Natural killer cell (primary cell): ENCODE results near the gene C10orf62. TPM values are rescaled to one million over a fixed set of nuclear protein-coding genes. Genes with fewer than 3 reads are reported as not detected.
"Not testable (repeated sequence)": the region's sequence is repeated elsewhere in the genome, so short reads cannot be mapped to it uniquely, and the experiment has no call there.

ENCODE experiments used
- ATAC-seq, 3 donors: fragments of 150-1000 bp in 2 of 3; fragments of 200-7000 bp in 1 of 3; cut with Tn5 transposase; 1 replicate in 1 of 3; 2 replicates in 2 of 3; pipeline ENCODE4 v1.10.0; 2021; ENCODE audit warnings: mild to moderate bottlenecking in 2 of 3, moderate library complexity in 2 of 3
- DNase-seq, 2 donors: peaks; one replicate each; pipeline versions ENCODE4 v3.0.0 to v3.0.0-alpha.2; 2013 to 2021; ENCODE audit warnings: mixed read lengths in 1 of 2
- H3K27ac ChIP-seq: one replicate; pipeline ENCODE4 v1.5.1; 2013; ENCODE audit warnings: mild to moderate bottlenecking, low read length
- H3K27me3 ChIP-seq: one replicate; pipeline ENCODE4 v1.6.1; 2013; ENCODE audit warnings: low read length; ENCODE audit not compliant: control insufficient read depth, insufficient read depth
- H3K36me3 ChIP-seq: one replicate; pipeline ENCODE4 v1.6.1; 2013; ENCODE audit warnings: low read length; ENCODE audit not compliant: control insufficient read depth, insufficient read depth
- H3K4me1 ChIP-seq: one replicate; pipeline ENCODE4 v1.6.1; 2013; ENCODE audit warnings: low read length; ENCODE audit not compliant: control insufficient read depth, insufficient read depth
- H3K4me3 ChIP-seq: one replicate; pipeline ENCODE4 v1.5.1; 2013; ENCODE audit warnings: low read length
- H3K9me3 ChIP-seq: one replicate; pipeline ENCODE4 v1.6.1; 2013; ENCODE audit warnings: low read length; ENCODE audit not compliant: control insufficient read depth, insufficient read depth
- H3K27ac Mint-ChIP-seq, 2 donors: one replicate each; pipeline ENCODE4 v1.8.0; 2022; ENCODE audit warnings: mild to moderate bottlenecking in 2 of 2, mixed read lengths in 2 of 2, moderate library complexity in 1 of 2
- H3K27me3 Mint-ChIP-seq, 2 donors: one replicate each; pipeline ENCODE4 v1.8.0; 2022; ENCODE audit warnings: low read depth in 2 of 2, mixed read lengths in 2 of 2
- H3K36me3 Mint-ChIP-seq: one replicate; pipeline ENCODE4 v1.8.0; 2022; ENCODE audit warnings: mixed read lengths
- H3K4me1 Mint-ChIP-seq, 2 donors: one replicate each; pipeline ENCODE4 v1.8.0; 2022; ENCODE audit warnings: mixed read lengths in 2 of 2
- H3K4me3 Mint-ChIP-seq: one replicate; pipeline ENCODE4 v1.8.0; 2022; ENCODE audit warnings: mild to moderate bottlenecking, moderate library complexity, mixed read lengths
- H3K9me3 Mint-ChIP-seq, 2 donors: one replicate each; pipeline ENCODE4 v1.8.0; 2022; ENCODE audit warnings: mixed read lengths in 2 of 2
- CTCF ChIP-seq: fragments of 200-600 bp; IDR thresholded peaks from one replicate; pipeline ENCODE4 v1.8.0; 2022; ENCODE audit warnings: antibody characterized with exemption
- WGBS: methylation state at CpG from one replicate; pipeline ENCODE4 v1.1.7; 2013; ENCODE audit warnings: missing lambda C conversion rate; ENCODE audit not compliant: insufficient coverage; 5-methylcytosine and 5-hydroxymethylcytosine counted together
- intact Hi-C: fragments of 100-400 bp; cut with micrococcal nuclease; formaldehyde crosslinking; loops from one replicate; pipeline ENCODE4 v1.14.2; 2022
- total RNA-seq, 4 donors: library from RNA; stranded (reverse); fragments of 120-200 nt in 1 of 4; gene quantifications; one replicate each; pipeline versions ENCODE4 v1.2.3 to v1.2.4, GENCODE V29; 2013 to 2022

The C10orf62 gene
- total RNA-seq, 3 donors from 2014 or later (not counting 1 experiment from before 2014, with no cell fraction given) = 0.32 TPM; not detected in 2

GRCh38 chr10:97635577-97635976, 46.1 kb downstream of the C10orf62 start:
- H3K36me3 ChIP-seq = no peaks in the 10 kb centered on the region
- no peak overlapping the region for H3K27ac ChIP-seq
- no peaks in the 10 kb centered on the region for H3K27me3 ChIP-seq
- Mint-ChIP-seq H3K36me3 (no peaks in the 10 kb centered on the region), H3K27ac (no peak overlapping the region), H3K4me3 (no peak overlapping the region), H3K27me3 (peaks cover 6 to 7% of the 10 kb centered on the region in 2 donors), H3K9me3 (no peaks in the 10 kb centered on the region), H3K4me1 (peaks cover 19 to 21% of the 10 kb centered on the region in 2 donors)
- intact Hi-C loops = no loop called here
- H3K4me3 ChIP-seq = no peak overlapping the region
- ATAC-seq = no peak
- peaks cover 17% of the 10 kb centered on the region for H3K4me1 ChIP-seq
- WGBS = no CpG with 5 or more reads among the region's 1 CpG
- TF ChIP-seq CTCF = no peak
- no peak for DNase-seq
- H3K9me3 ChIP-seq = no peaks in the 10 kb centered on the region

GRCh38 chr10:97639090-97639489, 49.6 kb downstream of the C10orf62 start:
- H3K27ac Mint-ChIP-seq, H3K27ac ChIP-seq, H3K4me3 ChIP-seq, DNase-seq, H3K9me3 Mint-ChIP-seq, H3K4me3 Mint-ChIP-seq, intact Hi-C loops, H3K36me3 ChIP-seq, H3K36me3 Mint-ChIP-seq, H3K27me3 Mint-ChIP-seq, H3K27me3 ChIP-seq, ATAC-seq, H3K9me3 ChIP-seq: not testable (repeated sequence)
- 100% methylated on average over 3 of the region's 3 CpGs for WGBS
- H3K4me1 ChIP-seq = peaks cover 21% of the 10 kb centered on the region
- peaks cover 29 to 34% of the 10 kb centered on the region in 2 donors for H3K4me1 Mint-ChIP-seq

GRCh38 chr10:97640174-97640867, 50.8 kb downstream of the C10orf62 start, which contains the start of gene PI4K2A:
TSS of gene PI4K2A (plus strand) at chr10:97640671. CDS start at chr10:97640743, 72 bp downstream.
- no peaks in the 10 kb centered on the region for H3K36me3 Mint-ChIP-seq
- peaks cover 0 to 2% of the 10 kb centered on the region in 2 donors for H3K27me3 Mint-ChIP-seq
- H3K4me3 Mint-ChIP-seq = peak within 1 kb of the TSS; percentile 99
- peaks cover 21% of the 10 kb centered on the region for H3K4me1 ChIP-seq
- H3K9me3 ChIP-seq = no peaks in the 10 kb centered on the region
- H3K36me3 ChIP-seq = peaks cover 8% of the 10 kb centered on the region
- 2% methylated on average over 54 of the region's 54 CpGs for WGBS
- no peak for TF ChIP-seq CTCF
- H3K4me3 ChIP-seq = peak within 1 kb of the TSS; percentile 62
- H3K27me3 ChIP-seq = no peaks in the 10 kb centered on the region
- peaks cover 29 to 34% of the 10 kb centered on the region in 2 donors for H3K4me1 Mint-ChIP-seq
- ATAC-seq = peak; percentile 94 to 99 (median 96)
- intact Hi-C loops = loop anchor here (1.0 to 10.0 kb wide), 6 partner anchors 9 to 346 kb away; partner anchors contain the start of genes ARHGAP19, AVPI1, FRAT1 and MMS19
- no peaks in the 10 kb centered on the region for H3K9me3 Mint-ChIP-seq
- peak; percentile 98 to 100 for DNase-seq
- peak within 1 kb of the TSS; percentile 57 for H3K27ac ChIP-seq
- peak within 1 kb of the TSS; percentile 90 for H3K27ac Mint-ChIP-seq

Other genes starting within 250 kb of the C10orf62 start
- 100 to 1,000 TPM in 1 of 3 donors, 10 to 100 TPM in 2; 60.1 to 234 (median 79.2) TPM for gene RRP12, start 188.4 kb upstream of the C10orf62 start, total RNA-seq
- 100 to 1,000 TPM in 1 of 3 donors, 10 to 100 TPM in 2; 92.6 to 104 (median 96.0) TPM for gene PGAM1, start 163.5 kb upstream of the C10orf62 start, total RNA-seq
- 10 to 100 TPM; 36.9 to 44.4 (median 37.6) TPM for gene EXOSC1, start 143.7 kb upstream of the C10orf62 start, total RNA-seq
- 10 to 100 TPM; 11.3 to 18.7 (median 12.7) TPM for gene ZDHHC16, start 143.5 kb upstream of the C10orf62 start, total RNA-seq
- 10 to 100 TPM; 53.8 to 68.4 (median 61.7) TPM for gene MMS19, start 91.3 kb upstream of the C10orf62 start, total RNA-seq
- gene UBTD1, start 90.8 kb upstream of the C10orf62 start, total RNA-seq = 1 to 10 TPM in 1 of 3 donors, under 1 TPM in 2; 0.70 to 1.1 (median 0.75) TPM
- gene ANKRD2, start 16.9 kb upstream of the C10orf62 start, total RNA-seq = not detected
- gene HOGA1, start 5.3 kb upstream of the C10orf62 start, total RNA-seq = not detected
- gene MORN4, start 43.8 kb downstream of the C10orf62 start, total RNA-seq = 1 to 10 TPM in 2 of 3 donors, under 1 TPM in 1; 0.14 to 2.0 (median 1.6) TPM
- 10 to 100 TPM; 41.3 to 66.1 (median 60.0) TPM for gene PI4K2A, start 51.0 kb downstream of the C10orf62 start, total RNA-seq
- 1 to 10 TPM; 6.1 to 8.4 (median 6.8) TPM for gene AVPI1, start 97.5 kb downstream of the C10orf62 start, total RNA-seq
- under 1 TPM; 0.40 to 0.84 (median 0.40) TPM for gene MARVELD1, start 124.0 kb downstream of the C10orf62 start, total RNA-seq
- 10 to 100 TPM; 63.0 to 82.8 (median 76.4) TPM for gene ZFYVE27, start 147.4 kb downstream of the C10orf62 start, total RNA-seq
- not detected for gene SFRP5, start 182.3 kb downstream of the C10orf62 start, total RNA-seq